Activated naive CD4-positive, alpha-beta T cell treated with anti-CD3 and anti-CD28 coated beads, Interleukin-2, amount 50 U/mL, for 24 hours (primary cell): ENCODE results near the gene SEMA5B.

Experiments
- H3K27ac Mint-ChIP-seq: one replicate; pipeline ENCODE4 v1.8.0; 2021; ENCODE audit warnings: mild to moderate bottlenecking, mixed read lengths
- H3K27me3 Mint-ChIP-seq: one replicate; pipeline ENCODE4 v1.8.0; 2021; ENCODE audit warnings: mixed read lengths
- H3K36me3 Mint-ChIP-seq: one replicate; pipeline ENCODE4 v1.8.0; 2021; ENCODE audit warnings: mixed read lengths
- H3K4me1 Mint-ChIP-seq: one replicate; pipeline ENCODE4 v1.8.0; 2021; ENCODE audit warnings: mixed read lengths
- H3K4me3 Mint-ChIP-seq: one replicate; pipeline ENCODE4 v1.8.0; 2021; ENCODE audit warnings: mild to moderate bottlenecking, mixed read lengths
- H3K9me3 Mint-ChIP-seq: one replicate; pipeline ENCODE4 v1.8.0; 2021; ENCODE audit warnings: mixed read lengths

Gene SEMA5B

GRCh38 chr3:123020709-123021108 is 6.9 kb downstream of the SEMA5B start:
- H3K36me3 Mint-ChIP-seq = no peaks in the 10 kb centered on the region

GRCh38 chr3:123019591-123019990 is 8.0 kb downstream of the SEMA5B start:
- H3K4me3 Mint-ChIP-seq = no peak overlapping the region
- H3K27me3 Mint-ChIP-seq = peaks cover 23% of the 10 kb centered on the region
- H3K4me1 Mint-ChIP-seq = no peaks in the 10 kb centered on the region
- H3K9me3 Mint-ChIP-seq = no peaks in the 10 kb centered on the region
- no peak overlapping the region for H3K27ac Mint-ChIP-seq
- no peaks in the 10 kb centered on the region for H3K36me3 Mint-ChIP-seq

More at GRCh38 chr3:123020709-123021108, 6.9 kb downstream of the SEMA5B start:
- H3K27me3 Mint-ChIP-seq = peaks cover 31% of the 10 kb centered on the region
- H3K9me3 Mint-ChIP-seq = no peaks in the 10 kb centered on the region
- no peak overlapping the region for H3K4me3 Mint-ChIP-seq
- H3K27ac Mint-ChIP-seq = no peak overlapping the region
- peaks cover under 1% of the 10 kb centered on the region for H3K4me1 Mint-ChIP-seq

- Mint-ChIP-seq H3K4me1 (no peaks in the 10 kb centered on the region), H3K36me3 (no peaks in the 10 kb centered on the region), H3K4me3 (no peak overlapping the region), H3K9me3 (no peaks in the 10 kb centered on the region), H3K27me3 (peaks cover 21% of the 10 kb centered on the region), H3K27ac (no peak overlapping the region)
Observed at GRCh38 chr3:123019161-123019560, 8.4 kb downstream of the SEMA5B start.

- H3K36me3 Mint-ChIP-seq = no peaks in the 10 kb centered on the region
- H3K4me3 Mint-ChIP-seq = no peak overlapping the region
- H3K27me3 Mint-ChIP-seq = peaks cover 18% of the 10 kb centered on the region
- no peaks in the 10 kb centered on the region for H3K4me1 Mint-ChIP-seq
- H3K27ac Mint-ChIP-seq = no peak overlapping the region
- H3K9me3 Mint-ChIP-seq = no peaks in the 10 kb centered on the region
Observed at GRCh38 chr3:123018683-123019082, 8.9 kb downstream of the SEMA5B start.

GRCh38 chr3:123015596-123015995 is 12.0 kb downstream of the SEMA5B start:
- H3K27me3 Mint-ChIP-seq = peaks cover 12% of the 10 kb centered on the region

GRCh38 chr3:123013876-123014275 is 13.7 kb downstream of the SEMA5B start:
- Mint-ChIP-seq H3K27ac (no peak overlapping the region), H3K36me3 (no peaks in the 10 kb centered on the region), H3K4me3 (no peak overlapping the region), H3K27me3 (peaks cover 20% of the 10 kb centered on the region), H3K9me3 (no peaks in the 10 kb centered on the region), H3K4me1 (no peaks in the 10 kb centered on the region)

More at GRCh38 chr3:123015596-123015995, 12.0 kb downstream of the SEMA5B start:
- no peaks in the 10 kb centered on the region for H3K4me1 Mint-ChIP-seq
- H3K27ac Mint-ChIP-seq = no peak overlapping the region
- H3K9me3 Mint-ChIP-seq = no peaks in the 10 kb centered on the region
- H3K36me3 Mint-ChIP-seq = no peaks in the 10 kb centered on the region
- H3K4me3 Mint-ChIP-seq = no peak overlapping the region

- Mint-ChIP-seq H3K9me3 (no peaks in the 10 kb centered on the region), H3K36me3 (no peaks in the 10 kb centered on the region), H3K27me3 (peaks cover 20% of the 10 kb centered on the region), H3K4me1 (no peaks in the 10 kb centered on the region), H3K27ac (no peak overlapping the region), H3K4me3 (no peak overlapping the region)
Observed at GRCh38 chr3:123012652-123013051, 14.9 kb downstream of the SEMA5B start.

GRCh38 chr3:123011447-123011846 is 16.1 kb downstream of the SEMA5B start:
- Mint-ChIP-seq H3K9me3 (no peaks in the 10 kb centered on the region), H3K4me3 (no peak overlapping the region), H3K27me3 (peaks cover 23% of the 10 kb centered on the region), H3K4me1 (no peaks in the 10 kb centered on the region), H3K36me3 (no peaks in the 10 kb centered on the region), H3K27ac (no peak overlapping the region)

- Mint-ChIP-seq H3K4me1 (no peaks in the 10 kb centered on the region), H3K36me3 (no peaks in the 10 kb centered on the region), H3K27ac (no peak overlapping the region), H3K4me3 (no peak overlapping the region), H3K9me3 (no peaks in the 10 kb centered on the region), H3K27me3 (peaks cover 24% of the 10 kb centered on the region)
Observed at GRCh38 chr3:123008840-123009239, 18.7 kb downstream of the SEMA5B start.

GRCh38 chr3:123006609-123007008 is 21.0 kb downstream of the SEMA5B start:
- H3K36me3 Mint-ChIP-seq = no peaks in the 10 kb centered on the region
- no peak overlapping the region for H3K4me3 Mint-ChIP-seq
- peaks cover 26% of the 10 kb centered on the region for H3K27me3 Mint-ChIP-seq
- H3K4me1 Mint-ChIP-seq = no peaks in the 10 kb centered on the region
- no peak overlapping the region for H3K27ac Mint-ChIP-seq
- H3K9me3 Mint-ChIP-seq = no peaks in the 10 kb centered on the region

- Mint-ChIP-seq H3K4me3 (no peak overlapping the region), H3K4me1 (no peaks in the 10 kb centered on the region), H3K27me3 (peaks cover 24% of the 10 kb centered on the region), H3K9me3 (no peaks in the 10 kb centered on the region), H3K27ac (no peak overlapping the region), H3K36me3 (no peaks in the 10 kb centered on the region)
Observed at GRCh38 chr3:123005291-123005690, 22.3 kb downstream of the SEMA5B start.

GRCh38 chr3:123004201-123004918 is 23.2 kb downstream of the SEMA5B start:
- Mint-ChIP-seq H3K27ac (no peak overlapping the region), H3K9me3 (no peaks in the 10 kb centered on the region), H3K27me3 (peaks cover 18% of the 10 kb centered on the region), H3K4me1 (no peaks in the 10 kb centered on the region), H3K4me3 (no peak overlapping the region), H3K36me3 (no peaks in the 10 kb centered on the region)

- H3K4me3 Mint-ChIP-seq = no peak overlapping the region
Observed at GRCh38 chr3:123002749-123003497, 24.6 kb downstream of the SEMA5B start.

GRCh38 chr3:123002100-123002748 is 25.3 kb downstream of the SEMA5B start:
- Mint-ChIP-seq H3K27ac (no peak overlapping the region), H3K36me3 (no peaks in the 10 kb centered on the region), H3K4me3 (no peak overlapping the region), H3K4me1 (no peaks in the 10 kb centered on the region), H3K27me3 (peaks cover 9% of the 10 kb centered on the region), H3K9me3 (no peaks in the 10 kb centered on the region)

More at GRCh38 chr3:123002749-123003497, 24.6 kb downstream of the SEMA5B start:
- Mint-ChIP-seq H3K27ac (no peak overlapping the region), H3K9me3 (no peaks in the 10 kb centered on the region), H3K36me3 (no peaks in the 10 kb centered on the region), H3K4me1 (no peaks in the 10 kb centered on the region), H3K27me3 (peaks cover 10% of the 10 kb centered on the region)

- Mint-ChIP-seq H3K9me3 (no peaks in the 10 kb centered on the region), H3K36me3 (no peaks in the 10 kb centered on the region), H3K27ac (no peak overlapping the region), H3K4me3 (no peak overlapping the region), H3K27me3 (peaks cover 5% of the 10 kb centered on the region), H3K4me1 (no peaks in the 10 kb centered on the region)
Observed at GRCh38 chr3:122998856-122999255, 28.7 kb downstream of the SEMA5B start.

- H3K27me3 Mint-ChIP-seq = peaks cover 5% of the 10 kb centered on the region
- no peak overlapping the region for H3K27ac Mint-ChIP-seq
- no peaks in the 10 kb centered on the region for H3K4me1 Mint-ChIP-seq
- no peaks in the 10 kb centered on the region for H3K9me3 Mint-ChIP-seq
- H3K4me3 Mint-ChIP-seq = no peak overlapping the region
- H3K36me3 Mint-ChIP-seq = no peaks in the 10 kb centered on the region
Observed at GRCh38 chr3:122998206-122998605, 29.4 kb downstream of the SEMA5B start.
